ENCODE measurements around the gene PROX1.

Gene PROX1

GRCh38 chr1:214013614-214014377 lies 26.0 kb downstream of the PROX1 start:
- no peak for TF ChIP-seq CTCF (IDR thresholded peaks at IDR 0.05; ENCODE audit: low read depth, low read length)
- no peak for DNase-seq (ENCODE audit: extremely low read depth, low read depth)

DNA sequence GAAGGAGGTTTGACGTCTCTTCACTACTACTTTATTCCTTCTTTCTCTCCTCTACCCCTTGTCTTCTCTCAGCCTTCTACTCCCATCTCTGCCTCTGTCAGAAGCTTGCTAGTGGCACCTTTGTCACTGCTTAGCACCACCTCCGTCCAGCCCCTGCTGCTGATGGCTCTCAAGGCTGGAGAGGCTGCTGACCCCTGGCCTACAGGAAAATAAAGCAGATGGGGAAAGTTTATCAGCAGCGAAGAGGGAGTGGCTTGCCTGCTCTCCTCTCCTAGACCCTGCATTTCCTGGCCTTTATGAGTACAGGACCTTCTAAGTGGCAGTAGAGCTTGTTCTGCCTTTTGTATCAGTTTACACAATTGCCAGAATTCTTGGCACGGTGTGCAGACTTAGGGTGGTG lies 27.0 kb downstream of the PROX1 start:
- no peak for TF ChIP-seq CTCF (IDR thresholded peaks at IDR 0.05; ENCODE audit: low read depth, low read length)
- DNase-seq (ENCODE audit: extremely low read depth, low read depth) = no peak

GRCh38 chr1:214017191-214017982 lies 29.6 kb downstream of the PROX1 start:
- no peak for DNase-seq (ENCODE audit: extremely low read depth, low read depth)
- no peak for TF ChIP-seq CTCF (IDR thresholded peaks at IDR 0.05; ENCODE audit: low read depth, low read length)

DNA sequence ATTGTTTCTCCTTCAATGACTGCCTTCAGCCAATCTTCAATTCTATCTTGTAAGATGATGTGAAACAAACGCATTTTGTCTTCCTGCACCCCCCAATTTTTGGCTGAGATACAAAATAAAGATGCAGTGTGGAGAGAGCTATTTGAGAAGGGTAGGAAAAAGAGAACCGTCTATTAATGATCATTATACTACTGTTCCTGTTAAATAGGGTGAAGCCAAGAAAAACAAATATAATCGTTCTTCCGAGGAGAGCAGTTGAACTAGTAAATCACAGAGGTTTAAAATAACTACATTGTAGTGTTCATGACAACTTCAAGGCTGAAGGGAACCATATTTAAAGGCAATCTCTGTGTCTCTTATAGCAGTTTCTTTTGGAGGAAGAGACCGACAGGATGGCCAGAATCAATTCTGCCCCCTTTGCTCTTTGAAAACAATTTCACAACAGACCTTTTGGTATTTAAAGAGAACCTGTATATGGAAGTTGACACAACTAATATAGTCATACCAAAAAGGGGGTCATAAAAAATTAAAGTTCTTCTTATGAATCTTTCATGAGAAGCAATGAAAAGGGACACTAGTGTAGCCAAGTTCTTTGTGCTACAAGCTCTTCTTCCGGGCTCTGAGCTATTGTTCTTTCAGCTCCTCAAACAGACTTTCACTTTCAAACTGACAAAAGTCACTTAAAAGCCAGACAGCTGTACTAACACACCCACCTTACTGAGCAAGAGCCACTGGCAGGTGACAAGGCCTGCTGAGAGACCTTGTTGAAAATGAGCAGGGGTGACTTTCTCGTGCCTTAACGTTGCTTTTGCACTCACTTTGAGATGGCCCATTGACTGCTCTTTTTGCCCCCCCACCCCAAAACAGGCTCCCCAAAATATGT lies 30.9 kb downstream of the PROX1 start:
- DNase-seq (ENCODE audit: extremely low read depth, low read depth) = no peak
- no peak for TF ChIP-seq CTCF (IDR thresholded peaks at IDR 0.05; ENCODE audit: low read depth, low read length)

DNA sequence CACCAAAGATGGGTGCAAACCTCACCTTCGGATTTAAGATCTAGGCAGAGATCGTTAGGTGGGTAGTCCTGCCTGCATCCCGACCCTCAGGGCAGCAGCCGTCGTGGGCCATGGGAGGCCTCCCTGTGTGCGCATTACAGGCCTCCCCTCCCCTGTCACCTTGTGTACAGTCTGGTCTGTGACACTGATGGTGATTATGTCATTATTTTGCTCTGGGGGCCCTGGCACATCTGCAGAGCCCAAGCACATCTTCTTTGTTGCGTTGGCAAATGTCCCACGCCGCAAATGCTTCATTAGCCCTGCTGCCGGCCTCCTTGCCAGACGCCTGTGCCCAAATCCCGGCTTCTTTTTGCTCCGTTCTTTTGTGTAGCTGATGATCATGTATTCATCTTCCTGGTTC lies 31.7 kb downstream of the PROX1 start:
- no peak for TF ChIP-seq CTCF (IDR thresholded peaks at IDR 0.05; ENCODE audit: low read depth, low read length)
- DNase-seq (ENCODE audit: extremely low read depth, low read depth) = no peak

- DNase-seq (ENCODE audit: extremely low read depth, low read depth) = no peak
- no peak for TF ChIP-seq CTCF (IDR thresholded peaks at IDR 0.05; ENCODE audit: low read depth, low read length)
Observed at GRCh38 chr1:214021321-214021720, 33.5 kb downstream of the PROX1 start.
